ENCODE results near the gene SLIT1.

Gene SLIT1

GRCh38 chr10:97099868-97100267 is 85.9 kb downstream of the SLIT1 start:
- ATAC-seq: no peak
- TF ChIP-seq TOX (CRISPR knock-in tag; IDR thresholded peaks at IDR 0.05; ENCODE audit: borderline replicate concordance) (no peak), POU6F1 (CRISPR knock-in tag; IDR thresholded peaks at IDR 0.05; ENCODE audit: borderline replicate concordance, low read depth) (no peak), ZC3H10 (CRISPR knock-in tag; IDR thresholded peaks at IDR 0.05) (no peak), TCF4 (CRISPR knock-in tag; IDR thresholded peaks at IDR 0.05; ENCODE audit: borderline replicate concordance) (no peak), CSRNP3 (CRISPR knock-in tag; IDR thresholded peaks at IDR 0.05) (no peak), PPARA (CRISPR knock-in tag; IDR thresholded peaks at IDR 0.05; ENCODE audit: borderline replicate concordance) (no peak), ZFP30 (CRISPR knock-in tag; IDR thresholded peaks at IDR 0.05) (no peak), BACH2 (CRISPR knock-in tag; IDR thresholded peaks at IDR 0.05; ENCODE audit: borderline replicate concordance) (no peak), ESRRG (CRISPR knock-in tag; IDR thresholded peaks at IDR 0.05) (no peak), ZFP3 (CRISPR knock-in tag; IDR thresholded peaks at IDR 0.05) (no peak), ARNTL (CRISPR knock-in tag; IDR thresholded peaks at IDR 0.05; ENCODE audit: borderline replicate concordance, low read depth) (no peak), PATZ1 (CRISPR knock-in tag; IDR thresholded peaks at IDR 0.05; ENCODE audit: borderline replicate concordance) (no peak), ZNF565 (CRISPR knock-in tag; conservative IDR thresholded peaks at IDR 0.05; ENCODE audit: low read depth) (no peak), CREB5 (CRISPR knock-in tag; IDR thresholded peaks at IDR 0.05; ENCODE audit: low read depth) (no peak), GLIS3 (CRISPR knock-in tag; IDR thresholded peaks at IDR 0.05) (no peak), OSR1 (CRISPR knock-in tag; IDR thresholded peaks at IDR 0.05) (no peak), CSDC2 (CRISPR knock-in tag; IDR thresholded peaks at IDR 0.05) (no peak), ZNF8 (CRISPR knock-in tag; IDR thresholded peaks at IDR 0.05) (no peak), RARB (CRISPR knock-in tag; IDR thresholded peaks at IDR 0.05) (no peak)

- TF ChIP-seq GLIS3 (CRISPR knock-in tag; IDR thresholded peaks at IDR 0.05): no peak
- no peak for TF ChIP-seq ZC3H10 (CRISPR knock-in tag; IDR thresholded peaks at IDR 0.05)
- no peak for TF ChIP-seq TCF4 (CRISPR knock-in tag; IDR thresholded peaks at IDR 0.05; ENCODE audit: borderline replicate concordance)
- TF ChIP-seq PATZ1 (CRISPR knock-in tag; IDR thresholded peaks at IDR 0.05; ENCODE audit: borderline replicate concordance): no peak
- no peak for TF ChIP-seq ZFP3 (CRISPR knock-in tag; IDR thresholded peaks at IDR 0.05)
- TF ChIP-seq POU6F1 (CRISPR knock-in tag; IDR thresholded peaks at IDR 0.05; ENCODE audit: borderline replicate concordance, low read depth): no peak
- no peak for TF ChIP-seq RARB (CRISPR knock-in tag; IDR thresholded peaks at IDR 0.05)
- no peak for TF ChIP-seq ZNF565 (CRISPR knock-in tag; conservative IDR thresholded peaks at IDR 0.05; ENCODE audit: low read depth)
- no peak for TF ChIP-seq ZNF70 (CRISPR knock-in tag; IDR thresholded peaks at IDR 0.05)
- TF ChIP-seq ZNF8 (CRISPR knock-in tag; IDR thresholded peaks at IDR 0.05): no peak
- TF ChIP-seq OSR1 (CRISPR knock-in tag; IDR thresholded peaks at IDR 0.05): no peak
- TF ChIP-seq CSRNP3 (CRISPR knock-in tag; IDR thresholded peaks at IDR 0.05): no peak
- TF ChIP-seq ARNTL (CRISPR knock-in tag; IDR thresholded peaks at IDR 0.05; ENCODE audit: borderline replicate concordance, low read depth): no peak
- no peak for ATAC-seq
These were observed 86.7 kb downstream of the SLIT1 start for GRCh38 chr10:97099089-97099488.
